Body of pancreas (tissue), 4 donors: Measurements from ENCODE around the gene ADGRF1. TPM values are rescaled to one million over a fixed set of nuclear protein-coding genes. Genes with fewer than 3 reads are reported as not detected.

Source experiments
- ATAC-seq: fragments of 150-250 bp; one replicate; pipeline ENCODE4 v1.9.1; 2016
- DNase-seq, 4 donors: peaks; one replicate each; pipeline ENCODE4 v3.0.0-alpha.2; 2019
- H3K27ac ChIP-seq, 4 donors: fragments of 200-600 bp; sonication (generic); 1 replicate in 3 of 4; 2 replicates in 1 of 4; pipeline versions ENCODE4 v1.5.1 to v1.6.1; 2016 to 2019; ENCODE audit warnings: mild to moderate bottlenecking in 1 of 4, mixed read lengths in 1 of 4, moderate library complexity in 1 of 4
- H3K27me3 ChIP-seq, 2 donors: fragments of 200-600 bp; sonication (generic); one replicate each; pipeline ENCODE4 v1.6.0; 2016; ENCODE audit warnings: mild to moderate bottlenecking in 1 of 2
- H3K36me3 ChIP-seq, 2 donors: fragments of 200-600 bp; sonication (generic); replicated peaks in 1 of 2; 2 replicates each; pipeline ENCODE4 v1.5.1; 2016; ENCODE audit warnings: low read depth in 2 of 2; ENCODE audit not compliant: insufficient read depth in 1 of 2
- H3K4me1 ChIP-seq: fragments of 200-600 bp; sonication (generic); one replicate; pipeline ENCODE4 v1.6.0; 2016
- H3K4me3 ChIP-seq, 2 donors: fragments of 200-600 bp; sonication (generic); 1 replicate in 1 of 2; 2 replicates in 1 of 2; pipeline ENCODE4 v1.5.1; 2016 to 2019
- H3K9me3 ChIP-seq, 3 donors: fragments of 200-600 bp; sonication (generic); 1 replicate in 2 of 3; 2 replicates in 1 of 3; pipeline ENCODE4 v1.5.1; 2016
- POLR2A ChIP-seq, 3 donors: fragments of 450-650 bp; IDR thresholded peaks; one replicate each; pipeline ENCODE4 v1.6.1; 2016; ENCODE audit warnings: antibody characterized with exemption in 3 of 3, mild to moderate bottlenecking in 2 of 3
- WGBS, 2 donors: methylation state at CpG; one replicate each; pipeline ENCODE4 v1.1.5; 2017; 5-methylcytosine and 5-hydroxymethylcytosine counted together
- intact Hi-C: fragments of 100-400 bp; cut with DNase I; formaldehyde crosslinking; loops from one replicate; pipeline ENCODE4 v1.15.1; 2023
- total RNA-seq, 2 donors: library from RNA; depleted of rRNA; stranded (reverse); fragments of >200 nt; gene quantifications; one replicate each; pipeline ENCODE4 v1.1.0, GENCODE V29; 2016
- TF ChIP-seq, protein P1 (sequence below), 7 experiments: fragments of 450-650 bp in 4 of 7; fragments of 200-600 bp in 3 of 7; sonication (generic) in 3 of 7; IDR thresholded peaks; one replicate each; pipeline ENCODE4 v1.5.1; 2016 to 2019; ENCODE audit warnings: antibody characterized with exemption in 7 of 7

ADGRF1 gene
- total RNA-seq, 2 donors from 2014 or later: 0.52 TPM; not detected in 1

- WGBS, 2 donors: 66 to 68% methylated on average over 12 of the region's 12 CpGs
- Histone ChIP-seq H3K36me3 (no peaks in the 10 kb centered on the region), H3K4me3 (no peak overlapping the region), H3K9me3 (no peaks in the 10 kb centered on the region), H3K27ac (no peak overlapping the region), H3K27me3 (no peaks in the 10 kb centered on the region), H3K4me1 (peaks cover 7% of the 10 kb centered on the region)
- intact Hi-C loops: no loop called here
- DNase-seq: no peak
- TF ChIP-seq, protein P1, sequence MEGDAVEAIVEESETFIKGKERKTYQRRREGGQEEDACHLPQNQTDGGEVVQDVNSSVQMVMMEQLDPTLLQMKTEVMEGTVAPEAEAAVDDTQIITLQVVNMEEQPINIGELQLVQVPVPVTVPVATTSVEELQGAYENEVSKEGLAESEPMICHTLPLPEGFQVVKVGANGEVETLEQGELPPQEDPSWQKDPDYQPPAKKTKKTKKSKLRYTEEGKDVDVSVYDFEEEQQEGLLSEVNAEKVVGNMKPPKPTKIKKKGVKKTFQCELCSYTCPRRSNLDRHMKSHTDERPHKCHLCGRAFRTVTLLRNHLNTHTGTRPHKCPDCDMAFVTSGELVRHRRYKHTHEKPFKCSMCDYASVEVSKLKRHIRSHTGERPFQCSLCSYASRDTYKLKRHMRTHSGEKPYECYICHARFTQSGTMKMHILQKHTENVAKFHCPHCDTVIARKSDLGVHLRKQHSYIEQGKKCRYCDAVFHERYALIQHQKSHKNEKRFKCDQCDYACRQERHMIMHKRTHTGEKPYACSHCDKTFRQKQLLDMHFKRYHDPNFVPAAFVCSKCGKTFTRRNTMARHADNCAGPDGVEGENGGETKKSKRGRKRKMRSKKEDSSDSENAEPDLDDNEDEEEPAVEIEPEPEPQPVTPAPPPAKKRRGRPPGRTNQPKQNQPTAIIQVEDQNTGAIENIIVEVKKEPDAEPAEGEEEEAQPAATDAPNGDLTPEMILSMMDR (IDR thresholded peaks at IDR 0.05): no peak
- TF ChIP-seq POLR2A (IDR thresholded peaks at IDR 0.05): no peak
- no peak for ATAC-seq
These were observed 9.0 kb downstream of the ADGRF1 start for GRCh38 chr6:47032974-47033765.

DNA sequence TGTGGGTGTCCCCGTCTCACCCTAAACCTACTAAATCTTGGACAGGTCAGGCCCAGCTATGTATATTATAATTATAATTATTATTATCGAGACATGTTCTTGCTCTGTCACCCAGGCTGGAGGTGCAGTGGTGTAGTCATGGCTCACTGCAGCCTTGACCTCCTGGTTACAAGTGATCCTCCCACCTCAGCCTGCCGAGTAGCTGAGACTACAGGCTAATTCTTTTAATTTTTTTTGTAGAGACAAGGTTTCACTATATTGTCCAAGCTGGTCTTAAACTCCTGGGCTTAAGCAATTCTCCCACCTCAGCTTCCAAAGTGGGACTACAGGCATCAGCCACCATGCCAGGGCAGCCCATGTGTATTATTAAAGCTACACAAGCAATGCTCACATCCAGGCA, 10.5 kb downstream of the ADGRF1 start:
- no peak for DNase-seq
- no peak overlapping the region for H3K27ac ChIP-seq
- no peak for ATAC-seq
- TF ChIP-seq POLR2A (IDR thresholded peaks at IDR 0.05): no peak
- H3K4me1 ChIP-seq: peaks cover 7% of the 10 kb centered on the region
- no peak overlapping the region for H3K4me3 ChIP-seq
- H3K9me3 ChIP-seq: no peaks in the 10 kb centered on the region
- no peaks in the 10 kb centered on the region for H3K27me3 ChIP-seq
- no peaks in the 10 kb centered on the region for H3K36me3 ChIP-seq
- intact Hi-C loops: no loop called here
- WGBS, 2 donors: 83 to 85% methylated on average over 3 of the region's 3 CpGs

GRCh38 chr6:47029865-47030561, 12.1 kb downstream of the ADGRF1 start:
- intact Hi-C loops: no loop called here
- DNase-seq (no peak), ATAC-seq (no peak)
- Histone ChIP-seq H3K27me3 (no peaks in the 10 kb centered on the region), H3K4me3 (no peak overlapping the region), H3K36me3 (no peaks in the 10 kb centered on the region), H3K4me1 (peaks cover 6% of the 10 kb centered on the region), H3K27ac (no peak overlapping the region), H3K9me3 (no peaks in the 10 kb centered on the region)
- 73 to 79% methylated on average over 7 of the region's 7 CpGs for WGBS, 2 donors
- TF ChIP-seq, protein P1 (IDR thresholded peaks at IDR 0.05): no peak
- no peak for TF ChIP-seq POLR2A (IDR thresholded peaks at IDR 0.05)

DNA sequence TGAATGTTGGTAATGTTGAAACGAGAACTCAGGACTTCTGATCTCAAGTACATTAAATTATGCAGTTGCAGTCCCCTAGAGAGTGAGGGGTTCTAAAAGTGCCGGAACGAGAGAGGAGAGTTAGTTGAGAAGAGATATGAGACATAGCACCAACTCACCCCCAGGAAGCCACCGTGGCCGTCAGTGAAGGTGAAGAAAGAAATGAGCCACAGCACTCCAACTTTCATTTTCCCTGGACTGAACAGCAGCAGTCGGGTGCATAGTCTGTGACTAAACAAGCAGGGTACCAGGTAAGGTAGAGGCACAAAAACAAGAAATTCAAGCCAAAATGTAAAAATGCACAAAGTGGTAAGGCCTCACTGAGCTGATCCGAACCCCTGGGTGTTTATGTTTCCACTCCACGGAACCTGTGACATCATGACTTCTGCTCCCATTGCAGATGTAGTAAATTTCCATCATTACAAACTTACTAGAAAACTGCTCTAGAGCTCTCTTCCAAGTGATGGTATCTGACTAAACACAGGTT, 13.2 kb downstream of the ADGRF1 start:
- H3K4me1 ChIP-seq: no peaks in the 10 kb centered on the region
- no peaks in the 10 kb centered on the region for H3K27me3 ChIP-seq
- DNase-seq: no peak
- intact Hi-C loops: no loop called here
- ATAC-seq: no peak
- no peak overlapping the region for H3K4me3 ChIP-seq
- no peak overlapping the region for H3K27ac ChIP-seq
- H3K9me3 ChIP-seq: no peaks in the 10 kb centered on the region
- H3K36me3 ChIP-seq: no peaks in the 10 kb centered on the region
- TF ChIP-seq, protein P1 (IDR thresholded peaks at IDR 0.05): no peak
- TF ChIP-seq POLR2A (IDR thresholded peaks at IDR 0.05): no peak
- 79% methylated on average over 8 of the region's 8 CpGs for WGBS, 2 donors

DNA sequence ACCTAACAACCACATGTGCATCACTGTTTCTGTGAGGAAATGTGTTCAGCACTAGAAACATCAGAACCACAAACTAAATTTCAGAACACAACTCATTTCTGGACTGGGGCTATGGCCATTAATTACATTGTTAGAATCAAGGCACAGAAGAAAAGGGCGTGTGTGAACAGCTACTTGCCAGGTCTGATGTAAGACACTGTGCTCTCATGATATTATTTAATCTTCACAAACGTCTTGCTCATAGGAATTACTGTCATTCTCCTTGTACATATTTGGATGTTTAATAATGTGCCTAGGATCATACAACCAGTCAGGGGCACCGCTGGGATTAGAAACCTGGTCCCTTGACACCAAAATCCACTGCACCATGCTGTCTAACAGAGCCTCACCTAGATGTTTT, 14.8 kb downstream of the ADGRF1 start:
- TF ChIP-seq, protein P1 (IDR thresholded peaks at IDR 0.05): no peak
- no peak for TF ChIP-seq POLR2A (IDR thresholded peaks at IDR 0.05)
- no peaks in the 10 kb centered on the region for H3K4me1 ChIP-seq
- DNase-seq: no peak
- H3K27ac ChIP-seq: no peak overlapping the region
- ATAC-seq: no peak
- 70% methylated on average over 3 of the region's 3 CpGs for WGBS, 2 donors
- no peaks in the 10 kb centered on the region for H3K27me3 ChIP-seq
- H3K36me3 ChIP-seq: no peaks in the 10 kb centered on the region
- H3K9me3 ChIP-seq: no peaks in the 10 kb centered on the region
- intact Hi-C loops: no loop called here
- H3K4me3 ChIP-seq: no peak overlapping the region
